LNCAP (cell line): Measurements from ENCODE around the gene PSTPIP1.

Experiments used
- TF ChIP-seq, protein P1 (sequence below): fragments of 450-650 bp; IDR thresholded peaks from 2 replicates; pipeline ENCODE4 v1.5.1; 2017; ENCODE audit warnings: mild to moderate bottlenecking

PSTPIP1 gene

DNA sequence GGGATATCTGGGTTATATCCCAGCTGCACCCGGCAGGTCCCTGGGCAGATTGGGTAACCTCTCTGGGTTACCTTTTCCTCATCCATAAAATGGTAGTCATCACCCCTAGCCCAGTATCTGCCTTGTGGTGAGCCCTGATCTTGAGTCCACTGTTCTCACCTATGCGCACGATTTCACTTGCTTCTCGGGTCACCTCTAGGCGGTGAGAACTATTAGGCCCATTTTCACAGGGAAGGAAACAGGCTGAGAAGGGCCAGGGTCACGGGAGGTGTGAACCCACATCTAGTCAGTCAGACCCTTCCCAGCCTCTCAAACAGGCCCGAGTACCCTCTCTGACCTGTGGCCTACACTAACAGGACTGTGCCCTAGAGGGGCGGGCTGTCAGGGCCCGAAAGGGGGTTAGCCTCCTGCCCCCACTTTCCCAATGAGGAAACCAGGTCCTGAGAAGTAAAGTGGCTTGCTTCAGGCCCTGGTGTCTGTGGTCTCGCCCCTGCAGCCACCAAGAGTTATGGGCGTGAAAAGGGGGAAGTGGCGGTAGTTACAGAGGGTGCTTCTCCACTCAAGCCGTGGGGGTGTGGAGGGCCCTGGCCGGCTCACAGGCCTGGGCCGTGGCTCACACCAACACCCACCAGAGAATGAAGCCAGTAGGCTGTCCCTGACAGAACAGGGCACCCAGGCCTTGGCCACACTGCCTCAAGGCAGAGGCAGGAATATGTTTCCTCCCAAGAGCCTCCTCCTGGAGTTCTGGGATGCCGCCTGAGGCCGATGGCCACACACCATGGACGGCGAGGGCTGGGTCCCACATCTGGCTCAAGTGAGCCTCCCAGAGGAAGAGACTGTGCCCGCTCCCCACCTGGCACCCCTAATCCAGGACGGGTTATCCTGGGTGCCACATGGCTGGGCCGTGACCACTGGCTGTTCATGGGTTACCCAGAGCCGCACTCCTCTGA, 19.5 kb downstream of the PSTPIP1 start:
- TF ChIP-seq, protein P1, sequence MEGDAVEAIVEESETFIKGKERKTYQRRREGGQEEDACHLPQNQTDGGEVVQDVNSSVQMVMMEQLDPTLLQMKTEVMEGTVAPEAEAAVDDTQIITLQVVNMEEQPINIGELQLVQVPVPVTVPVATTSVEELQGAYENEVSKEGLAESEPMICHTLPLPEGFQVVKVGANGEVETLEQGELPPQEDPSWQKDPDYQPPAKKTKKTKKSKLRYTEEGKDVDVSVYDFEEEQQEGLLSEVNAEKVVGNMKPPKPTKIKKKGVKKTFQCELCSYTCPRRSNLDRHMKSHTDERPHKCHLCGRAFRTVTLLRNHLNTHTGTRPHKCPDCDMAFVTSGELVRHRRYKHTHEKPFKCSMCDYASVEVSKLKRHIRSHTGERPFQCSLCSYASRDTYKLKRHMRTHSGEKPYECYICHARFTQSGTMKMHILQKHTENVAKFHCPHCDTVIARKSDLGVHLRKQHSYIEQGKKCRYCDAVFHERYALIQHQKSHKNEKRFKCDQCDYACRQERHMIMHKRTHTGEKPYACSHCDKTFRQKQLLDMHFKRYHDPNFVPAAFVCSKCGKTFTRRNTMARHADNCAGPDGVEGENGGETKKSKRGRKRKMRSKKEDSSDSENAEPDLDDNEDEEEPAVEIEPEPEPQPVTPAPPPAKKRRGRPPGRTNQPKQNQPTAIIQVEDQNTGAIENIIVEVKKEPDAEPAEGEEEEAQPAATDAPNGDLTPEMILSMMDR = no peak

DNA sequence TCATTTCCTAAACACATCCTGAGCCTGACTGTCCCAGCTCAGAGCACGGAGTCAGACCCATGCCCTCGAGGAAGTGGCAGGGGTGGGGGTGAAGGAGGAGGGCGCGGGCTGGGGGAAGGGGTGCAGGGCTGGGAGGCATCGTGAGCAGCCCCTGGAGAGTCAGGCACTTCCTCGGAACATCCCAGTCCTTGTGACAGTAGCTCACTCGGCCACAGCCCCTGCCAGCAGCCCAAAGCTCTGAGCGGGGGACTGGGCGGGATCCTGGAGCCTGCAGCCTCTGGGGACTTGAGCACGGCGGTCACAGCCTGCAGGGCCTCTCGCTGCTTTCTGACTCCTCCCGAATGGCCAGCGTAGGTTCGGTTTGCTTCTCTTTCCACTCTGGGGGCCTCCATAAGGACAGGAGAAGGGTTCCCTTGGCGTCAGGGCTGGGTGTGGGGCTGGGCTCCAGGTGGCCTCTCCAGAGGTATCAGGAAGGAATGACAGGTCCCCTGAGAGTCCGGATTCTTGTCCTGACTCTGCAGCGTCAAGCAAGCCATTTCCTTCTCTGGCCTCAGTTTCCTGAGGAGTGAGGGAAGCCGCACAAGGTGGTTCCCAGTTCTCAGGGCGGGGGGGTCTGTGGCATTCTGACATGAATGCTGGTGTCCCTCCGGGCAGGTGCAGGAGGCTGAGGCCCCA, 20.9 kb downstream of the PSTPIP1 start:
- TF ChIP-seq, protein P1 = no peak

DNA sequence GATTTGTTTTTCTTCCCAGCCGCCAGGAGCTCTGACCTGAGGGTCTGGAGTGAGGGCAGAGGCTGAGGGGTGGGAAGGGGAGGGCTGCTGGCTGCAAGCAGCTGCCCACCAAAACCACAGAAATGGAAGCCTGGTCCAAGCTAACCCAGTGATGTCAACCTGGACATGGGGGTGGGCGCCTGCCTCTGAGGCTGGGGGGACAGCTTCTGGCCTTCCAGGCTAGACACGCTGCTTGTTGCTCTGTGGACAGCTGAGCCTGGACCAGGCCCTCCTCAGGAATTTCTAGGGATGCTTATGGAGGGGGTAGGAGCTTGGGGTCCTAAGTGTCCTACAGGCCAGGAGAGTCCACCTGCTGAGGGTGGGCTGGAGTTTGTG, 21.4 kb downstream of the PSTPIP1 start:
- TF ChIP-seq, protein P1 = no peak

DNA sequence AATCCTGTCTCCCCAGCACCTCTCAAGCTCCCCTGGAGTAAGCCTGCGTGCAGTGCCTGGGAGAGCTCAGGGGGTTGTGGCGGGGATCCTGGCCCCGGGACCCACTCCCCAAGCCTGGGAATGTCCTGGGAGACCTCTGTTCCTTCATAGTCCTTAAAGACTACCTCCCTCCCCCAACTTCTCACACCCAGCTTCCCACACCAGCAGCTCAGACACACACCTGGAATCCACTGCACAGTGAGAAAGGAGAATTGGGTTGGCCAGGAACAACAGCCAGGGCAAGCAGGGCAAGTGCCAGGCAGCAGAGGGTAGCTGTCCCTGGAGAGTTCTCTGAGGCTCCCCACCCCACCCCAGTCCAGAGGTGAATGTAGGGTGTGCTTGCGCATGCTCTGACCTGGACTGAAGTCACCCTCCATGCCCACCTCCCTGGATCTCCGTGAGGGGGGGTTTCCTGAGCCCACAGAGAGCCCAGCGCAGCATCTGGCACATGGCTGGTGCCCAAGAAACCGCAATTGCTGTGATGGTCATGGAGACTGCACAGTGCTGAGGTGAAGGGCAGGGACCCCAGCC, 22.2 kb downstream of the PSTPIP1 start:
- TF ChIP-seq, protein P1 = no peak

DNA sequence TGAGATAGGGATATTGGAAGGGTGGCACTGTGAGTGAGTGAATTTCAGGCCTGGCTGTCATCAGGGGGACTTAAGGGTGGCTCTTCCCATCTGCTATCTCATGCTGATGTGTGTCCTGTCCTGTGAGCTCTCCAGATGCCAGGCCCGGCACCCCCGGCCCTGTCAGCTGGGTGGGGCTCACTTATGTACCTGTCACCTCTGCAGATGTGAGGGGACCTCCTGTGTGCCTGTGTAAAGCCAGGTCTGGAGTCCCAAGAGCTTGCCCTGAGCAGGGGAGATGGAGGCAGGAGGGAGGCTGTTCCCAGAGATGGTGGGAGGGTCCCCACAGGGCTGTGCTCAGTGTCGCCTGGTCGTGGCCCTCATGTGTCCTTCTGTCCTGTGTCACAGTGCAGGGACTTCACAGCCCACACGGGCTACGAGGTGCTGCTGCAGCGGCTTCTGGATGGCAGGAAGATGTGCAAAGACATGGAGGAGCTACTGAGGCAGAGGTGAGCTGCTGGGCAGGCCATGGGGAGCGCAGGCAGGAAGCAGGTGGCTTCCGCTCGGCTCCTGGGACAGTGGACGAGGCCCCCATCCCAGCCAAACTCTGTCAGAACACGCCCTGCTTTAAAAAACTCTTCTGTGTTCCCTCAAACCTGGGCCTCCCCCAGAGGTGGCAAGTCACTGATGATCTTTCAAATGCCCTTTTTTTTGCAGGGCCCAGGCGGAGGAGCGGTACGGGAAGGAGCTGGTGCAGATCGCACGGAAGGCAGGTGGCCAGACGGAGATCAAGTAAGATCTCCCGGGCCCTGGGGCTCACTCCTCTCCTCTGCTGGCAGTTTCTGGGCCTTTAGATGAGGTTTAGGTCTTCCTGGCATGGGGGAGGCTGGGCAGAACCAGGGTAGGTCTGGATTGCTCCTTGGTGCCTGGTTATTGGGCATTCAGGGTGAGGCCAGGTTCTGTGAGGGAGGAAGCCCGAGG, 23.1 kb downstream of the PSTPIP1 start:
- TF ChIP-seq, protein P1 = no peak

DNA sequence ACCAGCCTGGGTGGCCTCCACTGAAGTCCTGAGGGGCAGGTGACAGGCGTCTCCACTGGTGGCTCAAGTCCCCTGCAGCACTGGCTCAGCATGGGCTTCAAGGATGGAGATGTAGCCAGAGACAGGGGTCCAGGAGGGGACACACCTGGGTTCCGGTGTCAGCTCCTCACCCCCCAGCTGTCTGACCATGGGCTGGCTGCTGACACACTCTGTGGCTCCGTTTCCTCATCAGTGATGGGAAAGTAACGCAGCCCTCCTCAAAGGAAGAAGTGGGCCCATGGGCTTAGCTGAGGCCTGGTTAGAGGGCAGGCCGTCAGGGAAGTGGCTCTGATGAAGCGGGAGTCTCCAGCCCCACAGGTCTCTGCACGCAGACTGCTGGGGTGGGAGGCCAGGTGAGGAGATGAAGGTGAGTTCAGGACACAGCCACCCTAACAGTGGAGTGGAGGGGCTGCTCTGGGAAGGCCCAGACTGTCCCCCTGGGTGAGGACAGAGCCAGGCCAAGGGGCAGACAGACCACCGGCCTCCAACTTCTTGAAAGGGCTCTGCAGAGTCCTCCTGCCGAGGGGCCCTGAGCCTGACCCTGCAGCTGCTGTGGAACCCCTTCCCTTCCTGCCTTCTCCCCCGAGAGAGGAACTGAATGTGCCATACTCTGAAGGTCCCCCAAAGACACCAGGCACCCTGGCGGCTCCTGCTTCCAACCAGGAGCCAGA, 24.0 kb downstream of the PSTPIP1 start:
- TF ChIP-seq, protein P1 = no peak
